Astrocyte (in vitro differentiated cells and primary cell): ENCODE measurements around the gene SHE. TPM values are rescaled to one million over a fixed set of nuclear protein-coding genes. Genes with fewer than 3 reads are reported as not detected.

Experiments
- DNase-seq: peaks from one replicate; pipeline ENCODE4 v3.0.0-alpha.2; 2010; ENCODE audit warnings: low read depth
- FAIRE-seq: peaks from 2 replicates; lab custom pipeline; 2011; peaks lifted over from hg19 to GRCh38; lab: Jason Lieb, UNC
- H2AFZ ChIP-seq: 2 replicates; pipeline ENCODE4 v1.6.0; 2012; ENCODE audit warnings: low read depth, low read length, inconsistent platforms
- H3K27ac ChIP-seq: 2 replicates; pipeline ENCODE4 v1.5.1; 2011; ENCODE audit warnings: low read depth, low read length, inconsistent platforms
- H3K27me3 ChIP-seq: 2 replicates; pipeline ENCODE4 v1.6.0; 2011; ENCODE audit warnings: low read length, inconsistent platforms; ENCODE audit not compliant: insufficient read depth
- H3K36me3 ChIP-seq: 2 replicates; pipeline ENCODE4 v1.5.1; 2011; ENCODE audit warnings: low read length, inconsistent platforms; ENCODE audit not compliant: insufficient read depth
- H3K4me1 ChIP-seq: 2 replicates; pipeline ENCODE4 v1.5.1; 2011; ENCODE audit warnings: low read length, inconsistent platforms; ENCODE audit not compliant: insufficient read depth
- H3K4me2 ChIP-seq: 2 replicates; pipeline ENCODE4 v1.6.0; 2012; ENCODE audit warnings: low read length, inconsistent platforms
- H3K4me3 ChIP-seq: 2 replicates; pipeline ENCODE4 v1.5.1; 2011; ENCODE audit warnings: low read depth, mild to moderate bottlenecking, low read length, inconsistent platforms; ENCODE audit not compliant: insufficient read depth
- H3K79me2 ChIP-seq: 2 replicates; pipeline ENCODE4 v1.6.0; 2012; ENCODE audit warnings: mild to moderate bottlenecking, low read length, inconsistent platforms; ENCODE audit not compliant: insufficient read depth
- H3K9ac ChIP-seq: 2 replicates; pipeline ENCODE4 v1.6.0; 2012; ENCODE audit warnings: mild to moderate bottlenecking, low read length, inconsistent platforms
- H3K9me3 ChIP-seq: 2 replicates; pipeline ENCODE4 v1.5.1; 2012; ENCODE audit warnings: low read depth, mild to moderate bottlenecking, low read length, inconsistent platforms; ENCODE audit not compliant: insufficient read depth
- H4K20me1 ChIP-seq: 2 replicates; pipeline ENCODE4 v1.6.0; 2012; ENCODE audit warnings: low read length, inconsistent platforms; ENCODE audit not compliant: insufficient read depth
- H3K27ac Mint-ChIP-seq: one replicate; pipeline ENCODE4 v1.8.0; 2021; ENCODE audit warnings: mild to moderate bottlenecking, mixed read lengths; ENCODE audit not compliant: unreplicated experiment
- H3K27me3 Mint-ChIP-seq: one replicate; pipeline ENCODE4 v1.8.0; 2021; ENCODE audit warnings: low read depth, mixed read lengths; ENCODE audit not compliant: unreplicated experiment
- H3K36me3 Mint-ChIP-seq: one replicate; pipeline ENCODE4 v1.8.0; 2021; ENCODE audit warnings: low read depth, mixed read lengths; ENCODE audit not compliant: unreplicated experiment
- H3K4me1 Mint-ChIP-seq: one replicate; pipeline ENCODE4 v1.8.0; 2021; ENCODE audit warnings: low read depth, mixed read lengths; ENCODE audit not compliant: unreplicated experiment
- H3K4me3 Mint-ChIP-seq: one replicate; pipeline ENCODE4 v1.8.0; 2021; ENCODE audit warnings: mild to moderate bottlenecking, moderate library complexity, mixed read lengths; ENCODE audit not compliant: unreplicated experiment
- H3K9me3 Mint-ChIP-seq: one replicate; pipeline ENCODE4 v1.8.0; 2021; ENCODE audit warnings: mild to moderate bottlenecking, mixed read lengths; ENCODE audit not compliant: unreplicated experiment
- EZH2 ChIP-seq: IDR thresholded peaks from 2 replicates; pipeline ENCODE4 v1.6.1; 2012; ENCODE audit warnings: mild to moderate bottlenecking, low read length, inconsistent platforms; ENCODE audit not compliant: insufficient read depth
- total RNA-seq: library from RNA; stranded (reverse); gene quantifications from 2 replicates; pipeline ENCODE4 v1.2.1, GENCODE V29; 2021
- TF ChIP-seq, protein P1 (sequence below): IDR thresholded peaks from 2 replicates; pipeline ENCODE4 v1.5.1; 2011; ENCODE audit warnings: low read depth, mild to moderate bottlenecking, inconsistent platforms, low read length, moderate library complexity; ENCODE audit not compliant: insufficient read depth

The SHE gene
- total RNA-seq, 1 donor from 2014 or later: not detected

DNA sequence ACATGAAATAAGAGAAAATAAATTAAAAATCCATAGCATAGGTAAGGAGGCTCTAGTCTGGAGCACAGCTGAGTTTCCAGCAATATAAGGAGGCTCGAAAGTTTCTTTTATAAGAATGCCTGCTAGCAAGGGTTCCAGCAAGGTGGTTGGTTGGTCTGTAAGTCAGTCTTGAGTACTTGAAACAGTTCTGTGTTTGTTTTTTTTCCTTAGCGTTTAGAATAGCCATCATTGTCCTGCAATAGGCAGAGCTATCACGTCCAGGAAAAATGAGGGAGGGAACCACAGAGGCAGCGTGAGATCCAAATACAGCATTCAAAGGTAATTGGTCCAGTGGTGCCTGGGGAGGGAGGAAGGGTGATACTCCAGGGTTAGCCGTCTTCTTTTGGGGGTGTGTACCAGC lies 47.9 kb upstream of the SHE start:
- no peak overlapping the region for H2AFZ ChIP-seq
- TF ChIP-seq EZH2: no peak
- TF ChIP-seq, protein P1, sequence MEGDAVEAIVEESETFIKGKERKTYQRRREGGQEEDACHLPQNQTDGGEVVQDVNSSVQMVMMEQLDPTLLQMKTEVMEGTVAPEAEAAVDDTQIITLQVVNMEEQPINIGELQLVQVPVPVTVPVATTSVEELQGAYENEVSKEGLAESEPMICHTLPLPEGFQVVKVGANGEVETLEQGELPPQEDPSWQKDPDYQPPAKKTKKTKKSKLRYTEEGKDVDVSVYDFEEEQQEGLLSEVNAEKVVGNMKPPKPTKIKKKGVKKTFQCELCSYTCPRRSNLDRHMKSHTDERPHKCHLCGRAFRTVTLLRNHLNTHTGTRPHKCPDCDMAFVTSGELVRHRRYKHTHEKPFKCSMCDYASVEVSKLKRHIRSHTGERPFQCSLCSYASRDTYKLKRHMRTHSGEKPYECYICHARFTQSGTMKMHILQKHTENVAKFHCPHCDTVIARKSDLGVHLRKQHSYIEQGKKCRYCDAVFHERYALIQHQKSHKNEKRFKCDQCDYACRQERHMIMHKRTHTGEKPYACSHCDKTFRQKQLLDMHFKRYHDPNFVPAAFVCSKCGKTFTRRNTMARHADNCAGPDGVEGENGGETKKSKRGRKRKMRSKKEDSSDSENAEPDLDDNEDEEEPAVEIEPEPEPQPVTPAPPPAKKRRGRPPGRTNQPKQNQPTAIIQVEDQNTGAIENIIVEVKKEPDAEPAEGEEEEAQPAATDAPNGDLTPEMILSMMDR: no peak
- peaks cover 1% of the 10 kb centered on the region for H3K79me2 ChIP-seq
- H3K27ac Mint-ChIP-seq: no peak overlapping the region
- H3K9ac ChIP-seq: no peak overlapping the region
- H4K20me1 ChIP-seq: peaks cover 77% of the 10 kb centered on the region
- H3K4me1 Mint-ChIP-seq: peaks cover 9% of the 10 kb centered on the region
- peaks cover 1% of the 10 kb centered on the region for H3K27me3 Mint-ChIP-seq
- no peak overlapping the region for H3K4me2 ChIP-seq
- H3K27ac ChIP-seq: no peak overlapping the region
- no peak overlapping the region for H3K4me3 ChIP-seq
- no peaks in the 10 kb centered on the region for H3K9me3 ChIP-seq
- no peak overlapping the region for H3K4me3 Mint-ChIP-seq
- peaks cover 33% of the 10 kb centered on the region for H3K36me3 Mint-ChIP-seq
- H3K27me3 ChIP-seq: peaks cover 1% of the 10 kb centered on the region
- H3K9me3 Mint-ChIP-seq: no peaks in the 10 kb centered on the region
- H3K36me3 ChIP-seq: peaks cover 52% of the 10 kb centered on the region
- peaks cover 4% of the 10 kb centered on the region for H3K4me1 ChIP-seq
- FAIRE-seq (no peak), DNase-seq (no peak)

DNA sequence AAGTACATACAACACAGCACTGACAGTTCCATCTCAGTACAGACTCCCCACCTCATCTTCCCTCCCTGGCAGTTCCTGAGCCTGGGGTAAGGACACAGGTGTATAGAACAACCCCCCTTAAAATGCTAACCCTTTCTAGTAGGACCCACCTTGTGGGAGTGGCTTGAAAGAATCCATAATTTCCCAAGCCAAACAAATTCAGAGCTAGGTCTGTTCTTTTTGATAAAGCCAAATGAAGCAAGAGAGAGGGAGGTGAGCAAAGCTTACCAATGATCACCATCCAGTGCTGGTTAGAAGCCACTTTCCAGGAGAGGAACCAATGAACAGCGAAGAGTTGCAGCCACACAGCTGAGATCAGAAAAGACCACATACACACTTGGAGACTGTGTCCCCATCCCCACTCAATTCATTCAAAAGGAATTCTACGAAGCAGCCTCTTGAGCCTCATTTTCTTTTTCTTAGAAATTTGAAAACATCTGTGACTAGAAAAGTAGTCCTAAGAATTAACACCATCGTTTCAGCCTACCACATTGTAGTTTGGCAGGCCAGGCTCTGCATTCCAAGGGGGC lies 47.1 kb upstream of the SHE start:
- H2AFZ ChIP-seq: no peak overlapping the region
- no peaks in the 10 kb centered on the region for H3K79me2 ChIP-seq
- no peak overlapping the region for H3K27ac Mint-ChIP-seq
- peaks cover 44% of the 10 kb centered on the region for H3K36me3 ChIP-seq
- TF ChIP-seq EZH2: no peak
- TF ChIP-seq, protein P1: no peak
- H3K9me3 ChIP-seq: no peaks in the 10 kb centered on the region
- H3K4me1 ChIP-seq: peaks cover 4% of the 10 kb centered on the region
- peaks cover 9% of the 10 kb centered on the region for H3K4me1 Mint-ChIP-seq
- DNase-seq (no peak), FAIRE-seq (no peak)
- H3K27ac ChIP-seq: no peak overlapping the region
- no peaks in the 10 kb centered on the region for H3K9me3 Mint-ChIP-seq
- peaks cover 27% of the 10 kb centered on the region for H3K36me3 Mint-ChIP-seq
- no peak overlapping the region for H3K4me3 Mint-ChIP-seq
- no peak overlapping the region for H3K4me3 ChIP-seq
- H3K9ac ChIP-seq: no peak overlapping the region
- no peak overlapping the region for H3K4me2 ChIP-seq
- H4K20me1 ChIP-seq: peaks cover 69% of the 10 kb centered on the region
- peaks cover 6% of the 10 kb centered on the region for H3K27me3 ChIP-seq
- peaks cover 9% of the 10 kb centered on the region for H3K27me3 Mint-ChIP-seq

DNA sequence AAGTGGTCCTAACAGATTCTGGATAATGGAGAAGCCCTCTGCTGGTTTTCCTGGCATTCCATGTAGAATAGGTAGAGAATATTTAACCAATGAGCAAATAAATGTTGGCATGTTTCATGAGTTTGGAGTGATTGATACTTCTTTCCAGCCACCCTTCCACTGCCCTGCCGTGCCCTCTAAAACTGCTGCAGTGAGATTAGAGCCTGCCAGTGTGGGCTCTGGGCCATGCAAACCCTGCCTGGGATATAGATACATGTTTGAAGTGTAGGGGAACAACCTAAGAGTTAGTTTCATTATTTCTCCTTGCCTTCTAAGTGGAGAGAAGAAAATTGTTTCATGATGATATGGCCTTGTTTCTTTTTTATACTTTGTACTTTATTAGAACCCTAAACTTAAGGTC lies 45.8 kb upstream of the SHE start:
- Mint-ChIP-seq H3K4me1 (peaks cover 8% of the 10 kb centered on the region), H3K27me3 (peaks cover 15% of the 10 kb centered on the region), H3K9me3 (peaks cover 1% of the 10 kb centered on the region), H3K27ac (no peak overlapping the region), H3K36me3 (peaks cover 26% of the 10 kb centered on the region), H3K4me3 (no peak overlapping the region)
- H2AFZ ChIP-seq: no peak overlapping the region
- H3K27ac ChIP-seq: no peak overlapping the region
- TF ChIP-seq, protein P1: no peak
- no peak for TF ChIP-seq EZH2
- H3K36me3 ChIP-seq: peaks cover 31% of the 10 kb centered on the region
- H4K20me1 ChIP-seq: peaks cover 58% of the 10 kb centered on the region
- H3K4me3 ChIP-seq: no peak overlapping the region
- H3K79me2 ChIP-seq: no peaks in the 10 kb centered on the region
- H3K9me3 ChIP-seq: no peaks in the 10 kb centered on the region
- DNase-seq (no peak), FAIRE-seq (no peak)
- peaks cover 4% of the 10 kb centered on the region for H3K4me1 ChIP-seq
- H3K9ac ChIP-seq: no peak overlapping the region
- H3K27me3 ChIP-seq: peaks cover 12% of the 10 kb centered on the region
- H3K4me2 ChIP-seq: no peak overlapping the region
